ENCODE data around the gene SH2D6. TPM values are rescaled to one million over a fixed set of nuclear protein-coding genes. Genes with fewer than 3 reads are reported as not detected.

Gene SH2D6
- polyA plus RNA-seq, 1 donor from 2014 or later, result not detected

- Mint-ChIP-seq H3K4me1 (peaks cover 3 to 5% (median 4%) of the 10 kb centered on the region in 3 donors), H3K36me3 (no peaks in the 10 kb centered on the region), H3K4me3 (no peak overlapping the region)
Observed at GRCh38 chr2:85425588-85425987, 7.1 kb downstream of the SH2D6 start.

DNA sequence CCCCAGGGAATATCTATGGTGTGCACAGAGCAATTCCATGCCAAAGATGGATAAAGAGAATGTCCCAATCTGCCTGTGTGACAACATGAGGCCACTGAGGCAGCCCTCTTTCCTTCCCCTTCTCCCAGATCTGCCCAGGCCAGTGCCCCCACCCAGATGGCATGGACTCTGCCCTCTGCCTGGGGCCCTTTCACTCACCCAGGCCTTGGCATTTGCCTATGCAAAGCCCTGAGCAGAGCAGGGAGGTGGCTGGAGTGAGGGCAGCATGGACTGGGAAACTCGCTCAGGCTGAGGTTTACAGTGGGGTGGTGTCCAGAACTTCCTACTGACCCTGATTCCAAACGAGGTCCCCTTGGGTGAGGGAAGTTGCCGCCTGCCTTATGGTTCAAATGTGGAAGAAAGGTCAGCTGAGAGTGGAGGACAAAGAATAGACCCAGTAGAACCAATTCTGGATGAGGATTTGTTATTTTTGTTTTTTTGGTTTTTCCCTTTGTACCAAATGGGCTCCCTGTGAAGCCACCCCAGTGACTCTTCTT lies 8.9 kb downstream of the SH2D6 start:
- no peaks in the 10 kb centered on the region for H3K36me3 Mint-ChIP-seq
- H3K4me3 Mint-ChIP-seq, result no peak overlapping the region
- H3K27me3 Mint-ChIP-seq, result no peaks in the 10 kb centered on the region
- no peaks in the 10 kb centered on the region for H3K9me3 Mint-ChIP-seq
- no peak overlapping the region for H3K27ac Mint-ChIP-seq
- H3K4me1 Mint-ChIP-seq, result peaks cover 0 to 1% (median 0%) of the 10 kb centered on the region in 3 donors

More at GRCh38 chr2:85425588-85425987, 7.1 kb downstream of the SH2D6 start:
- H3K27me3 Mint-ChIP-seq, result no peaks in the 10 kb centered on the region
- H3K9me3 Mint-ChIP-seq, result no peaks in the 10 kb centered on the region
- H3K27ac Mint-ChIP-seq, result peak overlapping the region in 1 of 3 donors; percentile 75

DNA sequence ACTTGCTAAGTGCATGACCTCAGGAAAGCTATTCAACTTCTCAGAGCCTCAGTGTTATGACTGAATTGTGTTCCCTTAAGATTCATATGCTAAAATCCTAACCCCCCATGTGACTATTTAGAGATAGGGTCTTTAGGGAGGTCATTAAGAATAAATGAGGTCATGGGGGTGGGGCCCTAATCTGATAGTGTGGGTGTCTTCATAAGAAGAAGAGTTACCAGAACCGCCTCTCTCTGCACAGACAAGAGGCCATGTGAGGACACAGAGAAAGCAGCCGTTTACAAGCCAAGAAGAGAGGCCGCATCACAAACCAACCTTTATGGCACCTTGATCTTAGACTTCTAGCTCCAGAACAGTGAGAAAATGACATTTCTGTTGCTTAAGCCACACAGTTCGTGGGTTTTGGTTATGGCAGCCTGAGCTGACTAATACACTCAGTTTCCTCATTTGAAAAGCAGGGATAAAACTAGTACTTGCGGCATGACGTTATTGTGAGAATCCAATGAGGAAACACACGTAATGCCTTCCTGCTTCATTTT lies 9.9 kb downstream of the SH2D6 start:
- H3K36me3 Mint-ChIP-seq, result no peaks in the 10 kb centered on the region
- no peak overlapping the region for H3K4me3 Mint-ChIP-seq
- no peaks in the 10 kb centered on the region for H3K9me3 Mint-ChIP-seq
- no peaks in the 10 kb centered on the region for H3K27me3 Mint-ChIP-seq
- no peak overlapping the region for H3K27ac Mint-ChIP-seq
- peaks cover 0 to 1% (median 0%) of the 10 kb centered on the region in 3 donors for H3K4me1 Mint-ChIP-seq

- H3K4me3 Mint-ChIP-seq, result no peak overlapping the region
Observed at GRCh38 chr2:85429213-85429923, 10.9 kb downstream of the SH2D6 start.

GRCh38 chr2:85429924-85430289 lies 11.4 kb downstream of the SH2D6 start:
- H3K36me3 Mint-ChIP-seq, result no peaks in the 10 kb centered on the region
- no peaks in the 10 kb centered on the region for H3K9me3 Mint-ChIP-seq
- H3K27me3 Mint-ChIP-seq, result no peaks in the 10 kb centered on the region
- no peak overlapping the region for H3K4me3 Mint-ChIP-seq
- peaks cover 0 to 1% (median 0%) of the 10 kb centered on the region in 3 donors for H3K4me1 Mint-ChIP-seq
- H3K27ac Mint-ChIP-seq, result no peak overlapping the region

More at GRCh38 chr2:85429213-85429923, 10.9 kb downstream of the SH2D6 start:
- no peaks in the 10 kb centered on the region for H3K9me3 Mint-ChIP-seq
- no peaks in the 10 kb centered on the region for H3K27me3 Mint-ChIP-seq
- H3K4me1 Mint-ChIP-seq, result peaks cover 0 to 1% (median 0%) of the 10 kb centered on the region in 3 donors
- H3K27ac Mint-ChIP-seq, result no peak overlapping the region
- H3K36me3 Mint-ChIP-seq, result no peaks in the 10 kb centered on the region

GRCh38 chr2:85430752-85431569 lies 12.4 kb downstream of the SH2D6 start:
- H3K9me3 Mint-ChIP-seq, result no peaks in the 10 kb centered on the region
- H3K4me1 Mint-ChIP-seq, result peaks cover 0 to 2% (median 0%) of the 10 kb centered on the region in 3 donors
- no peaks in the 10 kb centered on the region for H3K27me3 Mint-ChIP-seq
- H3K36me3 Mint-ChIP-seq, result no peaks in the 10 kb centered on the region
- H3K27ac Mint-ChIP-seq, result no peak overlapping the region
- no peak overlapping the region for H3K4me3 Mint-ChIP-seq

DNA sequence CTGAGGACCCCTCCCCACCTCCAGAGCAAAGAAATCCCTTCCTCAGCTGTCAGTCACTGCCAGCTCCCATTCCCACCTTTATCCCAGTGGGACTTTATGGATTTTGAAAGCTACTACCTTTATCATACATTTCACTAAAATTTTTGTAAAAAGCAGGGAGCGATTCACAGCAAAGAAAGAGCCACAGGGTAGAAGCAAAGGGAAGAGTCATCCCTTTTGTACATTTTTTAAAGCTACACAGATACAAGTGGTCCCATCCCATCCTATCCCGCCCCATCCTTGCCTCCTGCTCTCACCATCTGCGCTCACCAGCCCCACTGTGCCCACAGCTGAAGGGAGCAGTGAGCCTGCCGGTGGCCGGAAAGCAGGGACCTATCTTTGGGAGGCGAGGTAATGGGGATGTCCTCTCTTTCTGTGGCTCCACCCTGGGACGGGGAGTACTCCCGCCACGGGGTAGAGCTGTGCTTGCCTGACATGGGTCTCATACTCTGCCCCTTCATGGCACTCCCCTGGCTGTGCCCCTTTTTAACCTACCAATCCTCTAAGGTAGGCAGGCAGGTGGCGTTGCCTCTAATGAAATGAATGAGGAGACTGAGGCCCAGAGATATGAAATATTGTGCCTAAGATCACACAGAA lies 13.2 kb downstream of the SH2D6 start:
- Mint-ChIP-seq H3K4me1 (peaks cover 0 to 2% (median 0%) of the 10 kb centered on the region in 3 donors), H3K9me3 (no peaks in the 10 kb centered on the region), H3K4me3 (no peak overlapping the region), H3K27me3 (no peaks in the 10 kb centered on the region), H3K27ac (no peak overlapping the region), H3K36me3 (no peaks in the 10 kb centered on the region)

GRCh38 chr2:85433511-85434089 lies 15.1 kb downstream of the SH2D6 start:
- Mint-ChIP-seq H3K36me3 (no peaks in the 10 kb centered on the region), H3K27me3 (no peaks in the 10 kb centered on the region), H3K4me3 (no peak overlapping the region), H3K9me3 (no peaks in the 10 kb centered on the region), H3K27ac (no peak overlapping the region), H3K4me1 (peaks cover 4 to 10% (median 5%) of the 10 kb centered on the region in 3 donors)

DNA sequence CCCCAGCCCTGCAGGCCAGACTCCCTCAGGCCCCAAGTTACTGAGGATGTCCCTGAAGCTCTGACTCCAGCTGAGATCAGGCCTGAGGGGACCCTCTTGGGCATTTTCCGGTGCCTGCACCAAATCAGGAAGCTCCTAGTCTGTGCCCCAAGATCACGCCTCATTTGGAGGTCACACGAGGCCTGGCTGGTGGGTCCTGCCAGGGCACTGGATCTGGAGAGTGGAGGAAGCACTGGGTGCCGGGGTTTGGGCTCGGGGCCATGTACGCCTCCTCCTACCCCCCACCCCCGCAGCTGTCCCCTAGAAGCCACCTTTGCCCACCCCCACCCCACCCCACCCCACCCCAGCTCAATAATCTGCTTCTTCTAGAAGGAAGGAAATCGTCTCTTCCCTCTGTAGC lies 16.2 kb downstream of the SH2D6 start:
- Mint-ChIP-seq H3K4me3 (peak overlapping the region in 1 of 4 donors; percentile 26), H3K27me3 (no peaks in the 10 kb centered on the region), H3K27ac (peak overlapping the region in 1 of 3 donors; percentile 32)

GRCh38 chr2:85435220-85435958 lies 16.9 kb downstream of the SH2D6 start:
- Mint-ChIP-seq H3K9me3 (no peaks in the 10 kb centered on the region), H3K4me1 (peaks cover 4 to 12% (median 5%) of the 10 kb centered on the region in 3 donors), H3K36me3 (no peaks in the 10 kb centered on the region), H3K4me3 (peak overlapping the region in 1 of 4 donors; percentile 26), H3K27ac (peak overlapping the region in 2 of 3 donors; percentile 32 to 53), H3K27me3 (no peaks in the 10 kb centered on the region)

More for the DNA sequence above, 16.2 kb downstream of the SH2D6 start:
- Mint-ChIP-seq H3K36me3 (no peaks in the 10 kb centered on the region), H3K4me1 (peaks cover 4 to 10% (median 5%) of the 10 kb centered on the region in 3 donors), H3K9me3 (no peaks in the 10 kb centered on the region)

DNA sequence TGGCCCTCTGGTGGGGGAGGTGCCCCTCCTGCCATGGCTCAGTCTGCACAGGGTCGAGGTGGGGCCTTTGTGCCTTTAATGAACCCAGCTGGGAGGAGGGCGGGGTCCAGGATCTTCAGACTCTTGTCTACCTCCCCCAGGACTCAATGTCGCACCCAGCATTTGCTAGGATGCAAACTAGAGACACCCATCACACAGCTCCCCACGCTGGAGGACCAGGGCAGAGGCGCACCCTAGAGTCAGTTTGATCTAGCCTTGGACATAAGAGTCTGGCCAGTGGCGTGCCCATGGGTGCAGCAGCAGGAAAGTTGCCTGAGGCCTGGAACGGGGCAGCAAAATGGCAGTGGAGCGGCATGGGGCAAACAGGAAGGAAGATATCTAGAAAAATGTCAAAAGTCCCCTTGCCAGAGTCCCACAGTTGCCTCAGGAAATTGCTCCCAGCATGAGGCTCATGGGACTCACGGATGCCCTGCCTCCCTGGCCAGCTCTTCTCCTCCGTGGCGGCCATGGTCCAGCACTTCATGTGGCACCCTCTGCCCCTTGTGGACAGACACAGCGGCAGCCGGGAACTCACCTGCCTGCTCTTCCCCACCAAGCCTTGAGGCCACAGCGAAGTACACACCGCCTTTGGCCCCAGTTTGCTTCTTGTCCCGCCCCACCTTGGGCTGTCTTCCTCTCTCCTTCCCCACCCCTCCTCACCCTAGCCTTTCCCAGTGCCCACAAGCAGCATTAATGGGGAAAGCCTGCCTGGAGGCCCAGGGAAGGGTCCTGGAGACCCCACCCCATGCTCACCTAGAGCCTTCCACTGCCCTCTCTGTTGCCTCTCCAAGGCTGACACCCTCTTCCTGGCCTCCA lies 17.7 kb downstream of the SH2D6 start:
- Mint-ChIP-seq H3K4me3 (peak overlapping the region in 2 of 4 donors; percentile 58 to 82), H3K27ac (peak overlapping the region in 1 of 3 donors; percentile 97)

DNA sequence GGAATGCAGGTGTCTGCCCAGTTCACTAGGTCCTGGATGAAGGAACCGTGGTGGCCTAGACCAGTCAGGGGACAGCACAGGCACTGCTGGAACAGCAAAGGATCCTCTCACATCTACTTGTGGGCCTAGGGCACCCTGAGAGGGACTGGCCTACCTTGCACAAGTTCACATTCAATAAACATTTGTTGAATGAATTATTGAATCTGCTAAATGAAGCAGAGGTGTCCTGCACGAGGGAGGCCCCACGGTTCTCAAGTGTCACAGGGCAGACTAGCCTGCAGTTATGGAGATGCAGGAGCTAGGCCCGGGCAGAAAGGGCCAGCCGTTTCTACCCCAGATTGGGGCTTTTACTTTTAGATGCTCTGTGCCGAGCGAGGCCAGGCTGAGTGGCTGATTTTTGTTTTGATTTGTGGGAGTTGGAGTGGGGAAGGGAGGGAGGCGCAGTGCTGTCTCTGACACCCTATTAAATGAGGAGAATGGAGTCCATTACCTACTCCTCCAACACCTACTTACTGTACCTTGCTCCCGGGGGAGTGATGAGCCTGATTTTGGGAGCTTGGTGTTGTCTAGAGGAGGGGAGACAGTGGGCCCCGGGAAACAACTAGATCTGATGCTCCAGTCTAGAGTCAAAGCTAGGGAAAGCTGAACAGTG lies 18.4 kb downstream of the SH2D6 start:
- Mint-ChIP-seq H3K36me3 (no peaks in the 10 kb centered on the region), H3K27ac (peak overlapping the region; percentile 67 to 97 (median 90)), H3K9me3 (no peaks in the 10 kb centered on the region), H3K4me3 (peak overlapping the region; percentile 58 to 95 (median 88)), H3K4me1 (peaks cover 4 to 12% (median 5%) of the 10 kb centered on the region in 3 donors), H3K27me3 (no peaks in the 10 kb centered on the region)

More for the DNA sequence above, 17.7 kb downstream of the SH2D6 start:
- Mint-ChIP-seq H3K36me3 (no peaks in the 10 kb centered on the region), H3K9me3 (no peaks in the 10 kb centered on the region), H3K4me1 (peaks cover 4 to 12% (median 5%) of the 10 kb centered on the region in 3 donors), H3K27me3 (no peaks in the 10 kb centered on the region)
